Hepatic stellate cell (primary cell): ENCODE data around the gene PRKCQ.
A peak's percentile ranks its signal among the peaks of the same experiment; 100 is the strongest.
"Not testable (repeated sequence)": the region's sequence is repeated elsewhere in the genome, so short reads cannot be mapped to it uniquely, and the experiment has no call there.

Source experiments
- DNase-seq: peaks from one replicate; pipeline ENCODE4 v3.0.0; 2011; ENCODE audit warnings: low spot score

Gene PRKCQ

GRCh38 chr10:6593241-6593671 is 13.2 kb upstream of the PRKCQ start:
- no peak for DNase-seq

DNA sequence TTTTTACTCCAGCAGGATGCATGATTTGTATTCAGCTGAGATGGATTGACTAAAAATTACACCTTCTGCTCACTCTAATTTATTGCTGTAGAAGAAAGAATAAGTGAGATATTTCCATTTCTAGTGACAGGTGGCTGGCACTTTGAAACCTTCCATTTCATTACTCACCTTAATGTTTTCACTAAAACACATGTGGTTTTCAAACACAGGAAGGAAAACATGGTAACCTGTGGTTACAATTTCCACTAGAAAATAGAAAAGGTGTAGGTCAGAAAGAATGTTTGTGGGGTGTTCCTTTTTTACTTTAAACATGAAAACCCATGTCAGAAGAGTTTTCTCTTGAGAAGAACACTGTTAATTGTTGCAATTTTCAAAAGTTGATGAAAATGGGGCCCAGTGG is 12.0 kb upstream of the PRKCQ start:
- no peak for DNase-seq

DNA sequence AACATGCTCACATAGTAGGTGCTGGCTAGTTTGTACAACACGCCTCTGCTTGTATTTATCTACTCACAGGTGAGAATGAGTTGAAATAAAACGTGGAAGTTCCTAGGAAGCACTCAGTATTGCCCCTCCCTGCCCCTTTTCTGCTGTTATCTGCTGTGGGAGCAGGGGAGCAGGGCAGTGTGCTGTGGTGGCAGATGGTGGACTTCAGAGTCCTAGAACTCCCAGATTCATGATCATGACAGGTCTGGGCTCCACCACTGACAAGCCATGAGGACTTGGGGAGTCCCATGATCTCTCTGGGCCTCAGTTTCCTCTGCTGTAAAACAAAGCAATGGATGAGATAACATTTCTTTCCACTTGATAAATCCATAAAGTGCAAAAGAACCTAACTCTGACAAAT is 11.6 kb upstream of the PRKCQ start:
- no peak for DNase-seq

GRCh38 chr10:6590100-6590499 is 10.0 kb upstream of the PRKCQ start:
- no peak for DNase-seq

DNA sequence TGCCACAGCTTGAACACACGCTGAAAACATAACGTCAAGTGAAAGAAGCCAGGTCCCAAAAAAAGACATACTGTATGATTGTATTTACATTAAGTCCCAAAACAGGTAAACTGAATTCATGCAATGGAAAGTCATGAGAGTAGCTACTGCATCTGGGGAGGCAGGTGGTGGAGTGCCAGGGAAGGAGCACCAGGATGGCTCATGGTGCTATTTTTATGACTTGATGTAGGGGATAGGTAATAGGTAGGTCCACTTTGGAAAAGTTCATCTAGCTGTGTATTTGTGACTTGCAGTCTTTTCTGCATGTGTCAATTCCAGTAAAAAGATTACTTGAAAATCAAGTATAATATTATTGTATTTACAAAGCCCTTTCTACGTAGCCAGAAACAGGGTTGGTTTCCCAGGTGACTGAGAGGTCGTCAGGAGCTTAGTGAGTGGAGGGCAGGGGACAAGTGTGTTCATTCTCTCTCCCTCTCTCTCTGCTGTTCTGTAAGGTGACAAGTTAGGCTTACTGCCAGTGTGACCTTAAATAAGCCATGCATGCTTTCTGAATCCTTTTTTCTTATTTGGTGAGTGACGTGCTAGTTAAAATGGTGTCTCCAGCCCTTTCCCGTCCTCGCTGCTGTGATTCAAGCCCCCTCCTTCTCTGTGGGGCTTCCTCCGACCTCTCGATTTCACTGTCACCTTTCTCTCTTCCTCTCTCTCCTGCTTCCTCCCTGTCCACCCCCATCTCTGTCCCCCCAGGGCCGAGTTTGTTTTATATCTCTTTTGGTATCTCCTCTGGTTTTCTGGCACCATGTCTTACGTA is 9.4 kb upstream of the PRKCQ start:
- no peak for DNase-seq

DNA sequence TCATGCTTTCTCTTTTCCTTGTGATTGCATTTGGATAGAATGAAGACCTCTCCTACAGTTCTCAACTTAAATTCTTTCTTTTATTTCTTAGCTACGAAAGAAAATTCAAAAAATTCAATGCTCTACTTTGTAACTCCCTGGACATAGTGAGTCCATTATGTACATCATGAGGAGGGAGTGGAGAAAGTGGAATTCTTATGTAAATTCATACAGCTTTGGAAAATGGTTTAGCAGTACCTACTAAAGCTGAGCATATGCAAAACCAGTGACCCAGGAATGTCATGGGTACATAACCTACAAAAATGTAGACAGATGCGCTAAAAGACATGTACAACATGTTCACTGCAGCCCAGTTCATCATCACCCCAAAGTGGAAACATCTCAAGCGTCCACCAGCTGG is 8.8 kb upstream of the PRKCQ start:
- DNase-seq: no peak

- no peak for DNase-seq
Observed at GRCh38 chr10:6588082-6588481, 8.0 kb upstream of the PRKCQ start.

- DNase-seq: no peak
Observed at GRCh38 chr10:6586501-6586900, 6.4 kb upstream of the PRKCQ start.

- DNase-seq: no peak
Observed at GRCh38 chr10:6583447-6583846, 3.4 kb upstream of the PRKCQ start.

- DNase-seq: not testable (repeated sequence)
Observed at GRCh38 chr10:6582913-6583312, 2.8 kb upstream of the PRKCQ start.

DNA sequence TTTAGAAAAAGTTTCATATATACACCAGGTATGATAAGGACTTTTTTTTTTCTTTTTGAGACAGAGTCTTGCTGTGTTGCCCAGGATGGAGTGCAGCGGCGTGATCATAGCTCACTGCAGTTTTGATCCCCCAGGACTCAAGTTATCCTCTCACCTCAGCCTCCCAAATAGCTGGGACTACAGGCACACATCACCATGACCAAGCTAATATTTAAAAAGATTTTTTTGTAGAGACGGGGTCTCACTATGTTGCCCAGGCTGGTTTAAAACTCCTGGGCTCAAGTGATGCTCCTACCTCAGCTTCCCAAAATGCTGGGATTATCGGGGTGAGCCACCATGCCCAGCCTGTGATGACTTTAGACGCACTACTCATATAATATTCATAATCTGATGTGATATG is 2.2 kb upstream of the PRKCQ start:
- no peak for DNase-seq

GRCh38 chr10:6581778-6582228 is 1.7 kb upstream of the PRKCQ start:
- no peak for DNase-seq

DNA sequence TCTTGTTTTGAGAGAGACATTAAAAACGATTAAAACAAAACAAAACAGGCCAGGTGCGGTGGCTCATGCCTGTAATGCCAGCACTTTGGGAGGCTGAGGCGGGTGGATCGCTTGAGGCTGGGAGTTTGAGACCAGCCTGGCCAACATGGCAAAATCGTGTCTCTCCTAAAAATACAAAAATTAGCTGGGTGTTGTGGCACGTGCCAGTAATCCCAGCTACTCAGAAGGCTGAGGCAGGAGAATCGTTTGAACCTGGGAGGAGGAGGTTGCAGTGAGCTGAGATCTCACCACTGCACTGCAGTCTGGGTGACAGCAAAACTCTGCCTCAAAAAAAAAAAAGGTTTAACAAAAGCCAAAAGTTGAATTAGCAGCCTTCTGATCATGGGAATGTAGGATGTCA is 1.1 kb upstream of the PRKCQ start:
- not testable (repeated sequence) for DNase-seq

- DNase-seq: peak; percentile 47
Observed at GRCh38 chr10:6580279-6581029, 378 bp upstream of the PRKCQ start.

DNA sequence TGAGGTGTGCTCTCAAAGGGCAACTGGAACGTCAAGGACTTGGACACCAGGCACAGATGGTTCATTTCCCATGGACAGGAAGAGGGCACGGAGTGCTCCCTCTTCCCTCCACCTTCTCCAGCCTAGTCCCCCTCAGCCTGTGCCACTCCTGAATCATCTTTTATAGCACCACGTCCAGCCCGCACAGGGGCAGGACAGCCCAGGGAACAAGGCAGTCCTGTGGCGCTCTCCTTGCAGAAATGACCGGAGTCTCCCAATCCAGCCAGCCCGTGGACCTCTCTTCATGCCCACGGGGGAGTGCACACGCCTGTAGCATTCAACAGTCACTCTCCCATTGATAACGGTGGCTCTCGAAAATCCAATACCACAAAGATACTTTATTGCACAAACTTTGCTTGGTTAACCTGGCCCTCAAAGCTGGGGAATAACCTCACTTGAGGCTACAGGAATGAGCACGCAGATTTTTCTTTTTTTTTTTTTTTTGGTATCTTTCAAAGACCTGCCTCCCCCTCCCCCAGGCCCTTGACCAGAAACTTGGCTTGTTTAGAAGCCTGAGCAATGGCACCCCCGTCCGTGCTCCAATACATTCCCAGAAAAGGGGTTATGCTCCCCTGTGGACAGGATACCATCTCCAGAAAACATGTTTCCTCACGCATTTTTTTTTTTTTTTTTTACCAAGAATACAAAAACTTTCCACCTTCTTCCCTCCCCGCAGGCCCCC is 733 bp downstream of the PRKCQ start:
- DNase-seq: no peak

DNA sequence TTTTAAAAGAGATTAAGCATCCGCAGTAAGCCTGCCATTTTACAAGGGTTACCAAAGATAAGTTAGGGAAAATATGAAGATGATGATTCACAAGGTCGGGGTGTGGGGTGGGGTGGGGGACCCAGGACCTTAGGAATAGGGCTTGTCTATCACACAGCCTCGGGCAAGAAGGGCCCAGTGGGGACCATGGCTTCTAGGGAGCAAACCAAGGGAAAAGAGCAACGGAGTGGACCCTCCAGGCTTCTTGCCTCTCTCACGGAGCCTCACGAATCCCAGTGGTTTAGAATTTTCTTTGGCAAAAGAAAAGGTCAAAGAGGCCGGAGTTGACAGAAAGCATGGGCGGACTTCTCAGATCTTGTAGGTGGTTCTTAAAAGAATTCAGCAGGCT is 1.3 kb downstream of the PRKCQ start:
- no peak for DNase-seq

GRCh38 chr10:6578251-6578771 is 1.8 kb downstream of the PRKCQ start:
- no peak for DNase-seq

GRCh38 chr10:6576326-6576725 is 3.8 kb downstream of the PRKCQ start:
- no peak for DNase-seq

- no peak for DNase-seq
Observed at GRCh38 chr10:6574664-6575176, 5.4 kb downstream of the PRKCQ start.

- no peak for DNase-seq
Observed at GRCh38 chr10:6570893-6571292, 9.2 kb downstream of the PRKCQ start.

GRCh38 chr10:6569259-6569658 is 10.8 kb downstream of the PRKCQ start:
- DNase-seq: no peak

- DNase-seq: no peak
Observed at GRCh38 chr10:6567884-6568283, 12.2 kb downstream of the PRKCQ start.
